Liver (tissue), 9 donors: Measurements from ENCODE around the gene CST3. TPM values are rescaled to one million over a fixed set of nuclear protein-coding genes. Genes with fewer than 3 reads are reported as not detected.

Experiments
- DNase-seq: peaks from one replicate; pipeline ENCODE4 v3.0.0-alpha.2; 2017; ENCODE audit warnings: low spot score
- H3K27ac ChIP-seq, 2 donors: one replicate each; pipeline ENCODE4 v1.7.0; 2013; ENCODE audit warnings: inconsistent platforms in 2 of 2, low read length in 2 of 2, control low read depth in 1 of 2, low read depth in 1 of 2, mild to moderate bottlenecking in 1 of 2
- H3K27me3 ChIP-seq, 4 donors: one replicate each; pipeline versions ENCODE4 v1.6.1 to v1.7.0; 2013; ENCODE audit warnings: low read length in 3 of 4, inconsistent platforms in 1 of 4, mild to moderate bottlenecking in 1 of 4, moderate library complexity in 1 of 4; ENCODE audit not compliant: control insufficient read depth in 4 of 4, insufficient read depth in 4 of 4
- H3K36me3 ChIP-seq, 4 donors: one replicate each; pipeline versions ENCODE4 v1.6.1 to v1.7.0; 2013; ENCODE audit warnings: low read length in 3 of 4, mild to moderate bottlenecking in 3 of 4, low read depth in 1 of 4, moderate library complexity in 1 of 4; ENCODE audit not compliant: control insufficient read depth in 4 of 4, insufficient read depth in 3 of 4
- H3K4me1 ChIP-seq, 4 donors: one replicate each; pipeline versions ENCODE4 v1.6.1 to v1.7.0; 2013; ENCODE audit warnings: low read length in 3 of 4, mild to moderate bottlenecking in 3 of 4, moderate library complexity in 1 of 4; ENCODE audit not compliant: control insufficient read depth in 4 of 4, insufficient read depth in 4 of 4
- H3K4me3 ChIP-seq, 3 donors: one replicate each; pipeline versions ENCODE4 v1.6.1 to v1.7.0; 2013; ENCODE audit warnings: low read length in 3 of 3, control low read depth in 1 of 3, low read depth in 1 of 3, mild to moderate bottlenecking in 1 of 3
- H3K9ac ChIP-seq, 2 donors: one replicate each; pipeline ENCODE4 v1.7.0; 2013; ENCODE audit warnings: low read length in 2 of 2, mild to moderate bottlenecking in 2 of 2, moderate library complexity in 2 of 2, control low read depth in 1 of 2, low read depth in 1 of 2
- H3K9me3 ChIP-seq, 4 donors: one replicate each; pipeline versions ENCODE4 v1.6.1 to v1.7.0; 2013; ENCODE audit warnings: low read length in 3 of 4; ENCODE audit not compliant: control insufficient read depth in 4 of 4
- FOXA1 ChIP-seq: IDR thresholded peaks from 2 replicates; pipeline ENCODE4 v1.6.1; 2016; ENCODE audit warnings: antibody characterized with exemption
- HNF4A ChIP-seq, 2 donors: conservative IDR thresholded peaks; 2 replicates each; pipeline ENCODE4 v1.6.1; 2016; ENCODE audit warnings: antibody characterized with exemption in 2 of 2, mild to moderate bottlenecking in 2 of 2
- HNF4G ChIP-seq: IDR thresholded peaks from 2 replicates; pipeline ENCODE4 v1.6.1; 2016; ENCODE audit warnings: antibody characterized with exemption
- JUND ChIP-seq, 2 donors: IDR thresholded peaks; 2 replicates each; pipeline ENCODE4 v1.6.1; 2016; ENCODE audit warnings: antibody characterized with exemption in 2 of 2
- NR2F2 ChIP-seq: IDR thresholded peaks from 2 replicates; pipeline ENCODE4 v1.6.1; 2016; ENCODE audit warnings: antibody characterized with exemption
- RAD21 ChIP-seq, 2 donors: IDR thresholded peaks; 2 replicates each; pipeline ENCODE4 v1.6.1; 2016; ENCODE audit warnings: antibody characterized with exemption in 2 of 2, mild to moderate bottlenecking in 2 of 2
- SP1 ChIP-seq: IDR thresholded peaks from 2 replicates; pipeline ENCODE4 v1.6.1; 2018; ENCODE audit warnings: antibody characterized with exemption, mild to moderate bottlenecking
- TAF1 ChIP-seq: conservative IDR thresholded peaks from 2 replicates; pipeline ENCODE4 v1.6.1; 2016; ENCODE audit warnings: antibody characterized with exemption, mild to moderate bottlenecking
- YY1 ChIP-seq: IDR thresholded peaks from 2 replicates; pipeline ENCODE4 v1.6.1; 2016; ENCODE audit warnings: antibody characterized with exemption, mild to moderate bottlenecking
- WGBS: extraction: QIAGEN DNeasy Blood & Tissue Kit; methylation state at CpG from one replicate; pipeline ENCODE4 v1.1.7; 2013; 5-methylcytosine and 5-hydroxymethylcytosine counted together
- polyA plus RNA-seq, 2 donors: library from polyadenylated mRNA; stranded (reverse) in 1 of 2; unstranded in 1 of 2; fragments of 200-250 nt in 1 of 2; fragments of >200 nt in 1 of 2; fragmentation: Nextera tagmentation in 1 of 2; extraction: Ambion mirVana in 1 of 2; gene quantifications; one replicate each; pipeline versions ENCODE4 v1.2.1 to v1.2.3, GENCODE V29; 2013 to 2015
- total RNA-seq, 2 donors: library from RNA; depleted of rRNA; stranded (reverse); fragments of >200 nt; gene quantifications; one replicate each; pipeline ENCODE4 v1.2.3, GENCODE V29; 2014
- TF ChIP-seq, protein P1 (sequence below): IDR thresholded peaks from 2 replicates; pipeline ENCODE4 v1.6.1; 2016; ENCODE audit warnings: antibody characterized with exemption
- TF ChIP-seq, protein P2 (sequence below): IDR thresholded peaks from 2 replicates; pipeline ENCODE4 v1.6.1; 2016; ENCODE audit warnings: antibody characterized with exemption
- TF ChIP-seq, protein P3 (sequence below): IDR thresholded peaks from 2 replicates; pipeline ENCODE4 v1.6.1; 2016; ENCODE audit warnings: antibody characterized with exemption
- TF ChIP-seq, protein P4 (sequence below): IDR thresholded peaks from 2 replicates; pipeline ENCODE4 v1.6.1; 2016; ENCODE audit warnings: antibody characterized with exemption, mild to moderate bottlenecking
- donor health status: healthy.
- donor health status: healthy.
- donor health status: healthy.
- donor health status: healthy.
- donor health status: healthy.

Gene CST3
- total and polyA plus RNA-seq, 4 donors: 153 to 1,712 (median 513) TPM

DNA sequence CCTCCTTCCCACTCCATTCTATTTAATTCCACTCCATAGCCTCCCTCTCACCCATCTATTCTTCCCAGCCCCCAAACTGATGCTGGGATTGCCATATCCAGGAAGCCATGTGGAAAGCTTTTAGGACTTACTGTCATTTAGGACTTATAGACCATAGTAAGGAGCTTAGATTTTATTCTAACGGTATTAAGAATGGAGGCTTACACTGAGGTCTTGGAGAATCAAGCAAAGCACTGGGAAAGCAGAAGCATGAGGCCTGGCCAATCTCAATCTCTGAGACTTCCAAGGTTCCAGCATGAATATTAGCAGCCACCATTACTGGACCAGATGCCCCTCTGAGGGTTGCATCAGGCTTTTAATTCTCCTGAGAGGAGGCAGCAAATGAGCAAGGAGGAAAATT is 33.4 kb downstream of the CST3 start:
- WGBS: 81% methylated on average over 1 of the region's 1 CpG

DNA sequence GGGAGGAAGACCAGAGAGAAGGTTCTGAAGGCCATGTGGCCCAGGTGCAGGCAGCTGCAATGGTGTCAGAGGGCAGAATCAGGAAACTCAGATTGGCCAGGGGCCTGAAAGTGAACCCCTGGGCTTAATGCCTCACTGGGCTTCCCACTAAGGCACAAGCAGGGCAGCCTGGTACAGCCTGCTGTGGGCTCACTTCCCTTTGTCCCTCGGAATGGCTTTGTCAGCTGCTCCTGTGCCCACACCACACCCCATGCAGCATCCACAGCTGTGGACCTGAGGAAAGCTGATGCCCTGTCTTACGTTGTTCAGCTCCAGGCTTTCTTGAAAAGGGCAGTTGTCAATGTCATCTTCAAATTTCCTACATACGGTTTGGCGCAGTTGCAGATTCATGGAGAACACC is 34.4 kb downstream of the CST3 start:
- H3K4me3 ChIP-seq: no peak overlapping the region
- TF ChIP-seq, protein P1, sequence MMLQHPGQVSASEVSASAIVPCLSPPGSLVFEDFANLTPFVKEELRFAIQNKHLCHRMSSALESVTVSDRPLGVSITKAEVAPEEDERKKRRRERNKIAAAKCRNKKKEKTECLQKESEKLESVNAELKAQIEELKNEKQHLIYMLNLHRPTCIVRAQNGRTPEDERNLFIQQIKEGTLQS: no peak
- TF ChIP-seq RAD21 (IDR thresholded peaks at IDR 0.05) (no peak), HNF4A (conservative IDR thresholded peaks at IDR 0.05) (no peak), FOXA1 (no peak), SP1 (no peak)
- TF ChIP-seq, protein P2, sequence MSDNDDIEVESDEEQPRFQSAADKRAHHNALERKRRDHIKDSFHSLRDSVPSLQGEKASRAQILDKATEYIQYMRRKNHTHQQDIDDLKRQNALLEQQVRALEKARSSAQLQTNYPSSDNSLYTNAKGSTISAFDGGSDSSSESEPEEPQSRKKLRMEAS: no peak
- TF ChIP-seq, protein P3, sequence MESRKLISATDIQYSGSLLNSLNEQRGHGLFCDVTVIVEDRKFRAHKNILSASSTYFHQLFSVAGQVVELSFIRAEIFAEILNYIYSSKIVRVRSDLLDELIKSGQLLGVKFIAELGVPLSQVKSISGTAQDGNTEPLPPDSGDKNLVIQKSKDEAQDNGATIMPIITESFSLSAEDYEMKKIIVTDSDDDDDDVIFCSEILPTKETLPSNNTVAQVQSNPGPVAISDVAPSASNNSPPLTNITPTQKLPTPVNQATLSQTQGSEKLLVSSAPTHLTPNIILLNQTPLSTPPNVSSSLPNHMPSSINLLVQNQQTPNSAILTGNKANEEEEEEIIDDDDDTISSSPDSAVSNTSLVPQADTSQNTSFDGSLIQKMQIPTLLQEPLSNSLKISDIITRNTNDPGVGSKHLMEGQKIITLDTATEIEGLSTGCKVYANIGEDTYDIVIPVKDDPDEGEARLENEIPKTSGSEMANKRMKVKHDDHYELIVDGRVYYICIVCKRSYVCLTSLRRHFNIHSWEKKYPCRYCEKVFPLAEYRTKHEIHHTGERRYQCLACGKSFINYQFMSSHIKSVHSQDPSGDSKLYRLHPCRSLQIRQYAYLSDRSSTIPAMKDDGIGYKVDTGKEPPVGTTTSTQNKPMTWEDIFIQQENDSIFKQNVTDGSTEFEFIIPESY: no peak
- TF ChIP-seq, protein P4, sequence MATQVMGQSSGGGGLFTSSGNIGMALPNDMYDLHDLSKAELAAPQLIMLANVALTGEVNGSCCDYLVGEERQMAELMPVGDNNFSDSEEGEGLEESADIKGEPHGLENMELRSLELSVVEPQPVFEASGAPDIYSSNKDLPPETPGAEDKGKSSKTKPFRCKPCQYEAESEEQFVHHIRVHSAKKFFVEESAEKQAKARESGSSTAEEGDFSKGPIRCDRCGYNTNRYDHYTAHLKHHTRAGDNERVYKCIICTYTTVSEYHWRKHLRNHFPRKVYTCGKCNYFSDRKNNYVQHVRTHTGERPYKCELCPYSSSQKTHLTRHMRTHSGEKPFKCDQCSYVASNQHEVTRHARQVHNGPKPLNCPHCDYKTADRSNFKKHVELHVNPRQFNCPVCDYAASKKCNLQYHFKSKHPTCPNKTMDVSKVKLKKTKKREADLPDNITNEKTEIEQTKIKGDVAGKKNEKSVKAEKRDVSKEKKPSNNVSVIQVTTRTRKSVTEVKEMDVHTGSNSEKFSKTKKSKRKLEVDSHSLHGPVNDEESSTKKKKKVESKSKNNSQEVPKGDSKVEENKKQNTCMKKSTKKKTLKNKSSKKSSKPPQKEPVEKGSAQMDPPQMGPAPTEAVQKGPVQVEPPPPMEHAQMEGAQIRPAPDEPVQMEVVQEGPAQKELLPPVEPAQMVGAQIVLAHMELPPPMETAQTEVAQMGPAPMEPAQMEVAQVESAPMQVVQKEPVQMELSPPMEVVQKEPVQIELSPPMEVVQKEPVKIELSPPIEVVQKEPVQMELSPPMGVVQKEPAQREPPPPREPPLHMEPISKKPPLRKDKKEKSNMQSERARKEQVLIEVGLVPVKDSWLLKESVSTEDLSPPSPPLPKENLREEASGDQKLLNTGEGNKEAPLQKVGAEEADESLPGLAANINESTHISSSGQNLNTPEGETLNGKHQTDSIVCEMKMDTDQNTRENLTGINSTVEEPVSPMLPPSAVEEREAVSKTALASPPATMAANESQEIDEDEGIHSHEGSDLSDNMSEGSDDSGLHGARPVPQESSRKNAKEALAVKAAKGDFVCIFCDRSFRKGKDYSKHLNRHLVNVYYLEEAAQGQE: no peak
- H3K36me3 ChIP-seq: no peaks in the 10 kb centered on the region
- H3K9me3 ChIP-seq: no peaks in the 10 kb centered on the region
- no peaks in the 10 kb centered on the region for H3K4me1 ChIP-seq
- no peak overlapping the region for H3K27ac ChIP-seq
- DNase-seq: no peak
- H3K27me3 ChIP-seq: peaks cover 0 to 3% (median 0%) of the 10 kb centered on the region in 4 donors
- 90% methylated on average over 4 of the region's 4 CpGs for WGBS
- H3K9ac ChIP-seq: no peak overlapping the region

More for the DNA sequence above, 33.4 kb downstream of the CST3 start:
- H3K36me3 ChIP-seq: no peaks in the 10 kb centered on the region
- H3K9ac ChIP-seq: no peak overlapping the region
- H3K9me3 ChIP-seq: no peaks in the 10 kb centered on the region
- TF ChIP-seq HNF4G (no peak), HNF4A (conservative IDR thresholded peaks at IDR 0.05) (no peak), FOXA1 (no peak), SP1 (no peak), JUND (IDR thresholded peaks at IDR 0.05) (no peak), NR2F2 (no peak), YY1 (no peak), TAF1 (no peak), RAD21 (IDR thresholded peaks at IDR 0.05) (no peak)
- TF ChIP-seq, protein P1: no peak
- TF ChIP-seq, protein P3: no peak
- peaks cover 0 to 3% (median 0%) of the 10 kb centered on the region in 4 donors for H3K27me3 ChIP-seq
- H3K4me3 ChIP-seq: no peak overlapping the region
- H3K4me1 ChIP-seq: no peaks in the 10 kb centered on the region
- no peak overlapping the region for H3K27ac ChIP-seq
- no peak for DNase-seq
